Lower leg skin (tissue), 4 donors: ENCODE measurements around the gene QSOX2. TPM values are rescaled to one million over a fixed set of nuclear protein-coding genes. Genes with fewer than 3 reads are reported as not detected.
"Not testable (repeated sequence)": the region's sequence is repeated elsewhere in the genome, so short reads cannot be mapped to it uniquely, and the experiment has no call there.

Experiments used
- DNase-seq, 2 donors: peaks; one replicate each; pipeline ENCODE4 v3.0.0-alpha.2; 2019; ENCODE audit warnings: low spot score in 2 of 2
- H3K4me3 ChIP-seq: fragments of 200-600 bp; sonication (generic); 2 replicates; pipeline ENCODE4 v1.5.1; 2017; ENCODE audit warnings: mild to moderate bottlenecking, low read depth; ENCODE audit not compliant: poor library complexity, severe bottlenecking
- POLR2A ChIP-seq, 2 donors: fragments of 450-650 bp; IDR thresholded peaks; one replicate each; pipeline ENCODE4 v1.6.1; 2016 to 2017; ENCODE audit warnings: antibody characterized with exemption in 2 of 2, mild to moderate bottlenecking in 1 of 2, moderate library complexity in 1 of 2
- WGBS, 2 donors: methylation state at CpG; one replicate each; pipeline ENCODE4 v1.1.5; 2018; 5-methylcytosine and 5-hydroxymethylcytosine counted together
- intact Hi-C: fragments of 100-400 bp; cut with DNase I; formaldehyde crosslinking; loops from one replicate; pipeline ENCODE4 v1.15.0; 2023; ENCODE audit warnings: low total_unique reads
- total RNA-seq, 4 donors: library from RNA; depleted of rRNA; stranded (reverse); fragments of >200 nt; gene quantifications; one replicate each; pipeline ENCODE4 v1.1.0, GENCODE V29; 2016
- TF ChIP-seq, protein P1 (sequence below), 3 donors: fragments of 450-650 bp; IDR thresholded peaks; one replicate each; pipeline ENCODE4 v1.5.1; 2016; ENCODE audit warnings: antibody characterized with exemption in 3 of 3, mild to moderate bottlenecking in 3 of 3, moderate library complexity in 2 of 3

QSOX2 gene
- total RNA-seq, 4 donors from 2014 or later, result 8.7 to 13.0 (median 11.1) TPM

DNA sequence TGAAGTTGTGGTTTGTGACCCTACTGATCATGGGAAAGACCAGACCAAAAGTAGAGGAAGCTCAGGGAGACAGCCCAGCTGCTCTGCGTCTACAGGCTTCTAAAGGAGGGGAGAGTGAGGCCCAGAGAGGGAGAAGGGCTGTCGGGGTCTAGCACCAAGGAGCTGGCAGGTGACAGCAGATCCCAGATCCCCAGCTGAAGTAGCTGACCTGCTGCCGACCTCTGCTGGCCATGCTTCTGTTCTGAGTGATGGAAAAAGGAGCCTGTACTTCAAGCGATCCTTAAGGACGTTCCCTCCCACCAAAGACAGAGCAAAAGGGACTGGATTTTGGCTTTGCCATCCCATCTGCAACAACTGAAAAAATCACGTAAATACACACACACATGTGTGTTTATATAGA lies 22.7 kb upstream of the QSOX2 start:
- H3K4me3 ChIP-seq, result no peak overlapping the region
- no peak for DNase-seq
- TF ChIP-seq POLR2A (IDR thresholded peaks at IDR 0.05), result no peak
- TF ChIP-seq, protein P1, sequence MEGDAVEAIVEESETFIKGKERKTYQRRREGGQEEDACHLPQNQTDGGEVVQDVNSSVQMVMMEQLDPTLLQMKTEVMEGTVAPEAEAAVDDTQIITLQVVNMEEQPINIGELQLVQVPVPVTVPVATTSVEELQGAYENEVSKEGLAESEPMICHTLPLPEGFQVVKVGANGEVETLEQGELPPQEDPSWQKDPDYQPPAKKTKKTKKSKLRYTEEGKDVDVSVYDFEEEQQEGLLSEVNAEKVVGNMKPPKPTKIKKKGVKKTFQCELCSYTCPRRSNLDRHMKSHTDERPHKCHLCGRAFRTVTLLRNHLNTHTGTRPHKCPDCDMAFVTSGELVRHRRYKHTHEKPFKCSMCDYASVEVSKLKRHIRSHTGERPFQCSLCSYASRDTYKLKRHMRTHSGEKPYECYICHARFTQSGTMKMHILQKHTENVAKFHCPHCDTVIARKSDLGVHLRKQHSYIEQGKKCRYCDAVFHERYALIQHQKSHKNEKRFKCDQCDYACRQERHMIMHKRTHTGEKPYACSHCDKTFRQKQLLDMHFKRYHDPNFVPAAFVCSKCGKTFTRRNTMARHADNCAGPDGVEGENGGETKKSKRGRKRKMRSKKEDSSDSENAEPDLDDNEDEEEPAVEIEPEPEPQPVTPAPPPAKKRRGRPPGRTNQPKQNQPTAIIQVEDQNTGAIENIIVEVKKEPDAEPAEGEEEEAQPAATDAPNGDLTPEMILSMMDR (IDR thresholded peaks at IDR 0.05), result no peak
- intact Hi-C loops, result no loop called here
- 66 to 68% methylated on average over 6 of the region's 6 CpGs for WGBS, 2 donors

DNA sequence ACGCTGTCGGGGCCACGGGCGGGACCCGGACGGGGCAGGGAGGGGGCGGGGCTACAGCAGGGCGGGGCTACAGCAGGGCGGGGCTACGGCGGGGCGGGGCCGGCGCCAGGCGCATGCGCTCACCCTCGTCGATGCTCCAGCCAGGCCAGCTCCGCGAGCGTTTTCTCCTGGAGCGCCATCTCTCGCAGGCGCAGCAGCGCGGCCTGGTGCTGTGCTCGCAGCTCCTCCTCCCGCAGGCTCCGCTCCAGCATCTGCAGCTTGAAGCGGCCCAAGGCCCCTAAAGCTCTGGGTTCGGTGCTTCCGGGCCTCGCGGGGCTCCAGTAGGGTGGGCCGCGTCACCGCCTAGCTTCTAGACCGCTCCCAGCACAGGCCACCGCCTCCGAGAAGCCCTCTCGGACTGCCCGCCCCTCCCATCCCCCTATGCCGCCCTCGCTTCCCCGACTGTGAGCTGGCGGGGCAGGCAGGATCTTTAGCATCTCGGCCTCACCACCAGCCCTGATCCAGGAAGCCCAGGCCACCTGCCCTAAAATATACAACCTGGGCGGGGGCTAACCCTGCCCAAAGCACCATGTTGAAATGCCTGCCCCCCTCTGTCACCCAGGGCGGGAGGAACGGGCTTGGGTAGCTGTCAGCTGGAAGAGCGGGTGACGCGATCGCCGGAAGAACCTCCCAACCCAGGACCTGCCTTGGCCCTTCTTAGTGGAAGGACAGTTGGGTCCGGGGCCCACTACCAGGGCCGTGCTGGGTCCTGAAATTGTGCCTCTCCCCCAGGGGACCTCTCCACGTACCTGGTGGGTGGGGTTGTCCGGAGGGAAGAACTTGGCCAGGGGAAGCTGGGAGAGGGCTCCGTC lies 21.9 kb upstream of the QSOX2 start:
- TF ChIP-seq POLR2A (IDR thresholded peaks at IDR 0.05), result no peak
- TF ChIP-seq, protein P1 (IDR thresholded peaks at IDR 0.05), result no peak
- peak; percentile 51 to 94 for DNase-seq
- 12 to 22% methylated on average over 39 to 40 of the region's 60 CpGs for WGBS, 2 donors
- intact Hi-C loops, result no loop called here
- no peak overlapping the region for H3K4me3 ChIP-seq

DNA sequence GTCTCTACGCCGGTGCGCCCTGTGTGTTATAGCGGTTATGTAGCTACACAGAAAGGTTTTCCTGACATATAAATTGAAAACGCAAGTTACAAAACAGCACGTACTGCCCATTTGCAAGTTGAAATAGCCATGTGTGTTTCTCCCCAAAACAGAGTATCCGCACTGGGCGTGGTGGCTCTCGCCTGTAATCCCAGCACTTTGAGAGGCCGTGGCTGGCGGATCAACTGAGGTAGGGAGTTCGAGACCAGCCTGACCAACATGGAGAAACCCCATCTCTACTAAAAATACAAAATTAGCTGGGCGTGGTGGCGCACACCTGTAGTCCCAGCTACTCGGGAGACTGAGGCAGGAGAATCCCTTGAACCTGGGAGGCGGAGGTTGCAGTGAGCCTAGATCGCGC lies 21.0 kb upstream of the QSOX2 start:
- H3K4me3 ChIP-seq, DNase-seq, intact Hi-C loops: not testable (repeated sequence)
- 92 to 93% methylated on average over 18 of the region's 18 CpGs for WGBS, 2 donors

DNA sequence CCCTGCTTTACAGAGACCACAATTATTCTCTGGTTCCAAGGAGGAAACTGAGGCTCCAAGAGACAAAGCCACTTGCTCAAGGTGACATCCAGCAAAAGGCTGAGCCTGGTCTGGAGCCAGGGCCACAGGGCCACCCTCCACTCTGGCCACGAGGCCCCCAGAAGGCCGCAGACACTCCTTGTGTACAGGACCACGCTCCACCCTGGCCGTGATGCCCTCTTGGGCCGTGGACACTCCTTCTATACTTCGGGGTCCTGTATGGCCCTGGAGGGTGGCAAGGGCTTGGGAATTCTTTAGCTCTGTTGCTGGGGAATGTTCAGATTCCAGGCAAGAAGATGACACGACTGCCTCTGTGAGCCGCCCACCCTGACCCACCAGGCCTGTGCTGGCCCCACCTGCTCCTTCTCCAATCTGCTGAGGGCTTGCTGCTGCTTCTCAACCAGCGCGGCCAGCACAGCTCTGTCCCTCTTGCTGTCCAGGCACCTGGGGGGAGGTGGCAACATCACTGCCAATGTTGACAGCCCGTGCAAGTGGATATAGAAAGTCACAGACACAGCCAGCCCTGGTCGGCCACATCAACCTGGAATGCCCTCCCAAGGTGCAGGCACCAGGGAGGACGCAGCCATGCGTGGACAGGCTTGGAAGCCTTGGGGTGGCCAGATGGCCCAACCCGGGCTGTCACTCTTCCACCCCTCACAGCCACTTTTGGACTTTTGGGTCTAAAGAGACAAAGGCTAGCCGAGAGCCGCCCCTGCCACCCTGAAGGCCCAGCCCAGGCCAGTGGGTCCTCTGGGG lies 20.1 kb upstream of the QSOX2 start:
- TF ChIP-seq, protein P1 (IDR thresholded peaks at IDR 0.05), result no peak
- no peak for TF ChIP-seq POLR2A (IDR thresholded peaks at IDR 0.05)
- H3K4me3 ChIP-seq, result no peak overlapping the region
- DNase-seq, result no peak
- intact Hi-C loops, result no loop called here
- 86% methylated on average over 17 of the region's 17 CpGs for WGBS, 2 donors

DNA sequence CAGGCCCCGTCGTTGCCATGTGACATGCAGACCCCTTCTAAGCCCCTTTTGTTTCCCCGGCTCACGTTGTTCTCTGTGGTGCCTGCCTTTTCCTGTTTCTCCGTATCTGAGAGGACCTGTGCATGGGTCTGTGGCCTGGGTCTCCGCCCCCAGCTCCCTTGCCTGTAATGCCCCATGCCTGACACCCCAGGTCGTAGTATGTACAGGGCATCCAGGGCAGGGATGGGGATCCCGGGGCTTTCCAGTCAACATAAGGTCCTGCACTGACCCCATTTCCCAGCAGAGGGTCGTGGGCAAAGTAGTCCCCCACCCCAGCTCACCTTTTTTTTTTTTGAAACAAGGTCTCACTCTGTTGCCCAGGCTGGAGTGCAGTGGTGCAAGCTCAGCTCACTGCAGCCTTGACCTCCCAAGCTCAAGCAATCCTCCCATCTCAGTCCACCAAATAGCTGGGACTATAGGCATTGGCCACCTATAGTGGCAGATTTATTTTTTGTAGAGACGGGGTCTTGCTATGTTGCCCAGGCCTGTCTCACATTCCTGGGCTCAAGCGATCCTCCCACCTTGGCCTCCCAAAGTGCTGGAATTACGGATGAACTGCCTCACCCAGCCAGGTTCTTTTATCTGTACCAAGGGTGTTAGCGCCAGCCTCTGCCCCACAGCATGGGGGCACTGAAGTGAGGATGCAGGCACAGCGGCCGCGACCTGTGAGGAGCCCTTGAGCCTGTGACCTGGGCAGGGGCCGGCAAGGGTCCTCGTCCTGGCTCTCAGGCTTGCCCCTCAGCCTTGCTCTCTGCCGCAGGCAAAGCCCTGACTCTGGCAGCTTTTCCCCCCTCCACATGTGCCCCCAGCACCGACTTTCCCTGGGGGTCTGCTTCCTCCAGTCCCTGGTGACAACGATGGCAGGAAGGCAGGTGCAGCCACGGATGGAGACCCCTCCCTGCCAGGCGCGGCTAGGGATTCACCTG lies 19.1 kb upstream of the QSOX2 start:
- DNase-seq, result no peak
- WGBS, 2 donors, result 78 to 80% methylated on average over 22 to 24 of the region's 24 CpGs
- H3K4me3 ChIP-seq, result no peak overlapping the region
- intact Hi-C loops, result no loop called here
- TF ChIP-seq, protein P1 (IDR thresholded peaks at IDR 0.05), result no peak
- TF ChIP-seq POLR2A (IDR thresholded peaks at IDR 0.05), result no peak
